Mononuclear cell (primary cell): ENCODE data around the gene TBC1D3L. TPM values are rescaled to one million over a fixed set of nuclear protein-coding genes. Genes with fewer than 3 reads are reported as not detected.
"Not testable (repeated sequence)": the region's sequence is repeated elsewhere in the genome, so short reads cannot be mapped to it uniquely, and the experiment has no call there.

Source experiments
- H3K27me3 ChIP-seq: 2 replicates; pipeline ENCODE4 v1.6.0; 2011; ENCODE audit warnings: low read length, control low read depth; ENCODE audit not compliant: insufficient read depth
- H3K4me1 ChIP-seq: 2 replicates; pipeline ENCODE4 v1.5.1; 2011; ENCODE audit warnings: mild to moderate bottlenecking, low read length, control low read depth; ENCODE audit not compliant: insufficient read depth
- H3K4me3 ChIP-seq: 2 replicates; pipeline ENCODE4 v1.5.1; 2011; ENCODE audit warnings: mild to moderate bottlenecking, low read length, moderate library complexity
- H3K9me3 ChIP-seq: 2 replicates; pipeline ENCODE4 v1.5.1; 2011; ENCODE audit warnings: low read depth, mild to moderate bottlenecking, control low read depth, low read length
- total RNA-seq: library from RNA; depleted of rRNA; stranded (reverse); fragments of >200 nt; gene quantifications from one replicate; pipeline ENCODE4 v1.2.3, GENCODE V29; 2012

The TBC1D3L gene
- 2.9 TPM for total RNA-seq

- not testable (repeated sequence) for H3K4me3 ChIP-seq, H3K9me3 ChIP-seq, H3K4me1 ChIP-seq, H3K27me3 ChIP-seq
Measured at GRCh38 chr17:37988960-37989359, at the start of gene TBC1D3L. Gene TBC1D3L (minus strand): TSS chr17:37989060. CDS start chr17:37987520, 1,540 bp downstream.

- H3K9me3 ChIP-seq, H3K27me3 ChIP-seq, H3K4me1 ChIP-seq, H3K4me3 ChIP-seq: not testable (repeated sequence)
Measured at GRCh38 chr17:38003676-38004075, 14.8 kb upstream of the TBC1D3L start, which contains the start of gene TBC1D3D. Gene TBC1D3D (plus strand): TSS chr17:38003976. CDS start chr17:38005561, 1,585 bp downstream.

Other genes with a start within 250 kb of the TBC1D3L start
- not detected for gene HNF1B, start 244.0 kb downstream of the TBC1D3L start, total RNA-seq
- not detected for gene TBC1D3K, start 64.6 kb downstream of the TBC1D3L start, total RNA-seq
- gene TBC1D3D, start 14.9 kb upstream of the TBC1D3L start, total RNA-seq, result not detected
- gene TBC1D3C, start 79.6 kb upstream of the TBC1D3L start, total RNA-seq, result not detected
- gene TBC1D3E, start 138.9 kb upstream of the TBC1D3L start, total RNA-seq, result not detected
- gene TBC1D3, start 203.5 kb upstream of the TBC1D3L start, total RNA-seq, result not detected